Cardiac fibroblast (primary cell): ENCODE data around the gene DDX39A.

Source experiments
- DNase-seq, 2 donors: peaks; one replicate each; pipeline versions ENCODE4 v3.0.0 to v3.0.0-alpha.2; 2010; ENCODE audit warnings: low read depth in 2 of 2
- H3K4me3 ChIP-seq, 2 donors: replicated peaks in 1 of 2; 1 replicate in 1 of 2; 2 replicates in 1 of 2; pipeline ENCODE4 v1.5.1; 2011; ENCODE audit warnings: low read depth in 2 of 2, low read length in 2 of 2, mild to moderate bottlenecking in 2 of 2, moderate library complexity in 1 of 2
- CTCF ChIP-seq: IDR thresholded peaks from one replicate; pipeline ENCODE4 v1.5.1; 2011; ENCODE audit warnings: low read depth, mild to moderate bottlenecking, low read length, inconsistent platforms

The DDX39A gene

GRCh38 chr19:14450876-14451275, 31.7 kb upstream of the DDX39A start:
- H3K4me3 ChIP-seq = no peak overlapping the region
- no peak for TF ChIP-seq CTCF
- no peak for DNase-seq

DNA sequence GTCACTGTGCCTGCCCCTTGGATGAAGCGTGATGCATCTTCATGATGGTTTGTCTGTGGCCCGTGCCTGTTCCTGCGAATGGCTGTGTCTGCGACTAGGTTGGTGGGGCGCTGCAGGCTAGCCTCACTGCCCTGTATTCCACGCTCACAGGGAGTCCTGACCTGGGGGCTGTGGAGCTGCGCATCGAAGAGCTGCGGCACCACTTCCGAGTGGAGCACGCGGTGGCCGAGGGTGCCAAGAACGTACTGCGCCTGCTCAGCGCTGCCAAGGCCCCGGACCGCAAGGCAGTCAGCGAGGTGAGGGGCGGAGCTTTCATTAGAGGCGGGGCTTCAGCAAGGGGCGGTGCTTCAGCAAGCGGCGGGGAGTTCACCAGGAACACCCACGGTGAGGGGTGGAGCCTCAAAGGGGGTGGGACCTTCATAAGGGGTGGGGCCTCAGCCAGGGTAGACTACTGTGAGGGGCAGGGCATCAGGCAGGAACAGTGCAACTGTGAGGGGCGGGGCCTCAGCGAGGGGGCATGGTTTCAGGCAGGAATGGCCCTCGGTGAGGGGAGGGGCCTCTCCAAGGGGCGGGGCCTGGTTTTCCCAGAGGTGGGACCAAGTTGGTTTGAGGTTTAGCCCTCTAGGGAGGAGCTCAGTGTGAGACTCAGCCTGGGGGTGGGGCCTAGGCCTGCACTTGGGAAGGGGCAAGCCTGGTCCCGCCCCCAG, 31.2 kb upstream of the DDX39A start:
- TF ChIP-seq CTCF = no peak
- no peak overlapping the region for H3K4me3 ChIP-seq
- DNase-seq = peak; percentile 28 to 54

- no peak overlapping the region for H3K4me3 ChIP-seq
- no peak for TF ChIP-seq CTCF
- DNase-seq = no peak
Measured at GRCh38 chr19:14449321-14449720, 30.2 kb upstream of the DDX39A start.

GRCh38 chr19:14446336-14447036, 27.3 kb upstream of the DDX39A start:
- TF ChIP-seq CTCF = no peak

GRCh38 chr19:14443632-14444216, 24.6 kb upstream of the DDX39A start:
- TF ChIP-seq CTCF = no peak
- no peak overlapping the region for H3K4me3 ChIP-seq
- no peak for DNase-seq

More at GRCh38 chr19:14446336-14447036, 27.3 kb upstream of the DDX39A start:
- H3K4me3 ChIP-seq = no peak overlapping the region
- no peak for DNase-seq

DNA sequence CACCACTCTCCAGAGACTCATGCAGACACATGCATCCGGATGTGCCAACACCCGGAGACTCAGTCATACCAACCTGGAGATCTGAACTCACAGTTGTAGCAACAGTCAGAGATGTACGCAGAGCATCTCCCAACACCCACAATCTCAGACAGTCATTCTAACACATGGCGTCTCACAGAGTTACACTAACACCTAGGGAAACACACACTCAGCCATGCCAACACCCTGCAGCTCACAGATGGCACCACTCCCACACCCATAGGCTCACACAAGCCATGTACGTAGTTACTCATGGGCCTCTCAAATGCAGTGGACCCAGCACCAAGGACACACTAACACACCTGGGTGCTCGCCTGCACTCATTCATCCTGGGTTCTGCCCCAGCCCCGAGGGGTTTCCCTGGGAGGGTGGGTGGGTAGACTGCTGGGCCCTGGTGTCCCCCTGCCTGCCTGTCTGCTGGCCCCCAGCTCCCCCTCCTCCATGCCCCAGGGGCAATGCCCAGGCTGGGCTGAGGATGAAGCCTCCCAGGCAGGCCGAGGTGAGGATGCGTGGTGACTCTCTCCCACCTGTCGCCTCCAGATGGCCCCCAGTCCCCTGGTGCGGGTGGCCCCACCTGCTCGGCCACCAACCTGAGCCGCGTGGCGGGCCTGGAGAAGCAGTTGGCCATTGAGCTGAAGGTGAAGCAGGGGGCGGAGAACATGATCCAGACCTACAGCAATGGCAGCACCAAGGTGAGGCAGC, 23.9 kb upstream of the DDX39A start:
- TF ChIP-seq CTCF = no peak

More for the DNA sequence above, 23.9 kb upstream of the DDX39A start:
- H3K4me3 ChIP-seq = no peak overlapping the region
- DNase-seq = no peak
